Activated CD8-positive, alpha-beta T cell treated with anti-CD3 and anti-CD28 coated beads for 36 hours (primary cell): Measurements from ENCODE around the gene KIF26A. TPM values are rescaled to one million over a fixed set of nuclear protein-coding genes. Genes with fewer than 3 reads are reported as not detected.

Experiments
- ATAC-seq: fragments of 200-7000 bp; cut with Tn5 transposase; one replicate; pipeline ENCODE4 v1.10.0; 2021; ENCODE audit warnings: mild to moderate bottlenecking, moderate library complexity
- CTCF ChIA-PET: fragments of 350-600 bp; sonication (Branson Sonifier 250); formaldehyde crosslinking; loops from one replicate; lab custom pipeline; 2021; ENCODE audit warnings: antibody characterized with exemption; lab: Charles Lee
- POLR2A ChIA-PET: fragments of 350-600 bp; sonication (Branson Sonifier 250); formaldehyde crosslinking; loops from one replicate; lab custom pipeline; 2021; ENCODE audit warnings: antibody characterized with exemption; lab: Charles Lee
- DNase-seq: peaks from one replicate; pipeline ENCODE4 v3.0.0-alpha.2; 2020
- H3K27ac Mint-ChIP-seq: one replicate; pipeline ENCODE4 v1.8.0; 2021; ENCODE audit warnings: mild to moderate bottlenecking, mixed read lengths
- H3K27me3 Mint-ChIP-seq: one replicate; pipeline ENCODE4 v1.8.0; 2021; ENCODE audit warnings: mixed read lengths
- H3K36me3 Mint-ChIP-seq: one replicate; pipeline ENCODE4 v1.8.0; 2021; ENCODE audit warnings: low read depth, mixed read lengths
- H3K4me1 Mint-ChIP-seq: one replicate; pipeline ENCODE4 v1.8.0; 2021; ENCODE audit warnings: low read depth, mixed read lengths
- H3K4me3 Mint-ChIP-seq: one replicate; pipeline ENCODE4 v1.8.0; 2021; ENCODE audit warnings: mild to moderate bottlenecking, moderate library complexity, mixed read lengths
- H3K9me3 Mint-ChIP-seq: one replicate; pipeline ENCODE4 v1.8.0; 2021; ENCODE audit warnings: mixed read lengths
- CTCF ChIP-seq: fragments of 200-600 bp; IDR thresholded peaks from one replicate; pipeline ENCODE4 v1.8.0; 2022; ENCODE audit warnings: antibody characterized with exemption, mild to moderate bottlenecking
- intact Hi-C: fragments of 100-400 bp; cut with micrococcal nuclease; formaldehyde crosslinking; loops from one replicate; pipeline ENCODE4 v1.10.0; 2022
- total RNA-seq, 2 experiments: library from RNA; stranded (reverse); gene quantifications; one replicate each; pipeline ENCODE4 v1.2.3, GENCODE V29; 2021

Gene KIF26A
- total RNA-seq, 2 experiments from 2014 or later = 0.59 to 0.65 TPM

DNA sequence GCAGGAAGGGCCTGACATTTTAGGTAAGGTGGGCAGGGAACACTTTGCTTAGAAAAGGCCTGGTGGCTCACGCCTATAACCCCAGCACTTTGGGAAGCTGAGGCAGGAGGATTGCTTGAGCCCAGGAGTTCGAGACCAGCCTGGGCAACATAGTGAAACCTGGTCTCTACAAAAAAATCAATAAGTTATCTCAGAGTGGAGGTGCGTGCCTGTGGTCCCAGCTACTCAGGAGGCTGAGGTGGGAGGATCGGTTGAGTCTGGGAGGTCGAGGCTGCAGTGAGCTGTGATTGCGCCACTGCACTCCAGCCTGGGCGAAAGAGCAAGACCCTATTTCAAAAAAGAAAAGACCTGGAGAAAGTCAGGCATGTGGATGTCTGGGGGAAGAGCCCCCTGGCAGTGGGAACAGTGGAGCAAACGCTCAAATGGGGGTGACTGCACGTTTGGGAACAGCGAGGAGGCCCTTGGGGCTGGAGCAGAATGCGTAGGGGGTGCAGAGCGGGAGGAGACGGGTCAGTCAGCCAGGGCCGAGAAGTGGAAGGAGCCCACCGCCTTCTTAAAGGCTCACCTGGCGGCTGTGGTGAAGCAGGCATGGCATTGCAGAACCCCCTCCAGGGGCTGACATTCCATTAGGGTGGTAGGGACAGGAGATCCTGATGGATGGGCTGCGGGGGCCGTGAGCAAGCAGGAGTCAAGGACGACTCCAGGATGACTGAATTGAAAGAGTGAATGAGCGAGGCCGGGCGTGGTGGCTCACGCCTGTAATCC is 6.2 kb upstream of the KIF26A start:
- H3K27me3 Mint-ChIP-seq = peaks cover 42% of the 10 kb centered on the region

GRCh38 chr14:104132981-104133380 is 5.4 kb upstream of the KIF26A start:
- intact Hi-C loops = loop anchor here (5.0 kb wide), 1 partner anchor 56 kb away; no protein-coding TSS in a partner anchor
- POLR2A ChIA-PET = no interaction called here
- Mint-ChIP-seq H3K4me3 (no peak overlapping the region), H3K9me3 (peaks cover 9% of the 10 kb centered on the region), H3K27me3 (peaks cover 42% of the 10 kb centered on the region), H3K27ac (no peak overlapping the region), H3K36me3 (peaks cover 4% of the 10 kb centered on the region), H3K4me1 (peaks cover 4% of the 10 kb centered on the region)
- no peak for ATAC-seq
- DNase-seq = peak; percentile 2
- no peak for TF ChIP-seq CTCF
- CTCF ChIA-PET = no interaction called here

More for the DNA sequence above, 6.2 kb upstream of the KIF26A start:
- no peak overlapping the region for H3K27ac Mint-ChIP-seq
- CTCF ChIA-PET = interaction anchor here (1.0 to 1.4 kb wide), 3 partner anchors 9 to 55 kb away, joined by 4 to 6 read pairs (median 4); no protein-coding TSS in a partner anchor
- no peak overlapping the region for H3K4me3 Mint-ChIP-seq
- intact Hi-C loops = loop anchor here (5.0 kb wide), 1 partner anchor 55 kb away; no protein-coding TSS in a partner anchor
- H3K9me3 Mint-ChIP-seq = peaks cover 10% of the 10 kb centered on the region
- H3K4me1 Mint-ChIP-seq = peaks cover 4% of the 10 kb centered on the region
- DNase-seq (no peak), ATAC-seq (no peak)
- TF ChIP-seq CTCF = no peak
- POLR2A ChIA-PET = no interaction called here
- peaks cover 4% of the 10 kb centered on the region for H3K36me3 Mint-ChIP-seq

DNA sequence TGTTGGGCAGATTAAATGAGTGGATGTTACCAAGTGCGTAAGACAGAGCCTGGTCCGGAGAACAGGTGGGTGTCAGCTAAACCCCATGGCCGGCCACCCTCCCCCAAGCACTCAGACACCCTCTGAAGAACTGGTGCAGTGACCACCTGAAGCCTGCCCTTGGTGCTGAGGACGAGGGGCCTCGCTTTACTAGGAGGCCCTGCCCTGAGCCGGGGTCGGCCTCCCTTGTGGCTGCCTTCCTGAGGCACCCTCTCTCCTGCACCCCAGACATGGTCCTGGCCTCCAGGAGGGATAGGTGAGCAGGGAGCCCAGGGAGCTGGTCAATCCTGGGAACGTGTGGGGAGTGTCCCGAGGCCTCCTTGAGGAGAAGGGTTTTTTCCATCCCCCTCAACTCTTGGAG is 4.9 kb upstream of the KIF26A start:
- ATAC-seq (no peak), DNase-seq (no peak)
- intact Hi-C loops = loop anchor here (5.0 kb wide), 1 partner anchor 56 kb away; no protein-coding TSS in a partner anchor
- Mint-ChIP-seq H3K27me3 (peaks cover 41% of the 10 kb centered on the region), H3K36me3 (peaks cover 4% of the 10 kb centered on the region), H3K9me3 (peaks cover 8% of the 10 kb centered on the region), H3K4me1 (peaks cover 4% of the 10 kb centered on the region), H3K27ac (no peak overlapping the region), H3K4me3 (no peak overlapping the region)
- TF ChIP-seq CTCF = no peak
- ChIA-PET POLR2A (no interaction called here), CTCF (no interaction called here)

- Mint-ChIP-seq H3K36me3 (peaks cover 2% of the 10 kb centered on the region), H3K4me3 (no peak overlapping the region), H3K4me1 (peaks cover 4% of the 10 kb centered on the region), H3K27me3 (peaks cover 42% of the 10 kb centered on the region), H3K27ac (no peak overlapping the region), H3K9me3 (peaks cover 8% of the 10 kb centered on the region)
- ATAC-seq = no peak
- intact Hi-C loops = loop anchor here (5.0 kb wide), 1 partner anchor 57 kb away; no protein-coding TSS in a partner anchor
- TF ChIP-seq CTCF = no peak
- CTCF ChIA-PET = no interaction called here
- no peak for DNase-seq
- POLR2A ChIA-PET = no interaction called here
Measured at GRCh38 chr14:104134061-104134965, 4.1 kb upstream of the KIF26A start.
